GM23338 (cell line): ENCODE data around the gene WSCD2. TPM values are rescaled to one million over a fixed set of nuclear protein-coding genes. Genes with fewer than 3 reads are reported as not detected.

Source experiments
- ATAC-seq: fragments of 200-7000 bp; cut with Tn5 transposase; 3 replicates; pipeline ENCODE4 v1.9.1; 2020
- DNase-seq: peaks from one replicate; pipeline ENCODE4 v3.0.0-alpha.2; 2015; ENCODE audit warnings: low spot score
- H2AFZ ChIP-seq: fragments of 200-600 bp; sonication (generic); 2 replicates; pipeline ENCODE4 v1.8.0; 2016; ENCODE audit warnings: antibody characterized with exemption, mild to moderate bottlenecking, moderate library complexity
- H3F3A ChIP-seq: fragments of 200-600 bp; sonication (generic); replicated peaks from 2 replicates; pipeline ENCODE4 v1.8.0; 2017; ENCODE audit warnings: antibody characterized with exemption, mixed run types, low read depth
- H3K27ac ChIP-seq: fragments of 200-600 bp; sonication (generic); 2 replicates; pipeline ENCODE4 v1.6.1; 2016; ENCODE audit warnings: low read depth
- H3K27me3 ChIP-seq: fragments of 200-600 bp; sonication (generic); 2 replicates; pipeline ENCODE4 v1.8.0; 2016; ENCODE audit warnings: mild to moderate bottlenecking, mixed run types, moderate library complexity; ENCODE audit not compliant: insufficient read depth
- H3K36me3 ChIP-seq: fragments of 200-600 bp; sonication (generic); 2 replicates; pipeline ENCODE4 v1.8.0; 2016; ENCODE audit warnings: mild to moderate bottlenecking; ENCODE audit not compliant: insufficient read depth
- H3K4me1 ChIP-seq: fragments of 200-600 bp; sonication (generic); 2 replicates; pipeline ENCODE4 v1.8.0; 2016; ENCODE audit warnings: mild to moderate bottlenecking, moderate library complexity; ENCODE audit not compliant: insufficient read depth
- H3K4me2 ChIP-seq: fragments of 200-600 bp; sonication (generic); 2 replicates; pipeline ENCODE4 v1.7.1; 2017; ENCODE audit warnings: mixed run types
- H3K4me3 ChIP-seq: fragments of 200-600 bp; sonication (generic); 2 replicates; pipeline ENCODE4 v1.6.1; 2016; ENCODE audit warnings: mixed run types
- H3K79me2 ChIP-seq: fragments of 200-600 bp; sonication (generic); replicated peaks from 2 replicates; pipeline ENCODE4 v1.8.0; 2017; ENCODE audit warnings: mild to moderate bottlenecking; ENCODE audit not compliant: insufficient read depth
- H3K9me2 ChIP-seq: fragments of 200-600 bp; sonication (generic); 2 replicates; pipeline ENCODE4 v1.8.0; 2017; ENCODE audit not compliant: insufficient read depth
- H4K20me1 ChIP-seq: fragments of 200-600 bp; sonication (generic); replicated peaks from 2 replicates; pipeline ENCODE4 v1.8.0; 2017; ENCODE audit warnings: mild to moderate bottlenecking; ENCODE audit not compliant: insufficient read depth
- H3K27ac Mint-ChIP-seq: 2 replicates; pipeline ENCODE4 v1.8.0; 2020; ENCODE audit warnings: inconsistent platforms, mild to moderate bottlenecking, moderate library complexity, mixed read lengths
- H3K27me3 Mint-ChIP-seq: 3 replicates; pipeline ENCODE4 v1.8.0; 2022; ENCODE audit warnings: low read depth, mild to moderate bottlenecking, moderate library complexity, mixed read lengths, inconsistent platforms; ENCODE audit not compliant: insufficient read depth, poor library complexity
- H3K36me3 Mint-ChIP-seq: 3 replicates; pipeline ENCODE4 v1.8.0; 2021; ENCODE audit warnings: low read depth, mild to moderate bottlenecking, inconsistent platforms, moderate library complexity, mixed read lengths
- H3K4me1 Mint-ChIP-seq: 3 replicates; pipeline ENCODE4 v1.8.0; 2020; ENCODE audit warnings: mild to moderate bottlenecking, inconsistent platforms, mixed read lengths
- H3K4me3 Mint-ChIP-seq: 3 replicates; pipeline ENCODE4 v1.8.0; 2021; ENCODE audit warnings: moderate library complexity, mild to moderate bottlenecking, inconsistent platforms, mixed read lengths
- H3K9me3 Mint-ChIP-seq: 3 replicates; pipeline ENCODE4 v1.8.0; 2020; ENCODE audit warnings: moderate library complexity, mild to moderate bottlenecking, inconsistent platforms, mixed read lengths
- CREB1 ChIP-seq: fragments of 250-450 bp; sonication (Bioruptor Pico); IDR thresholded peaks from 2 replicates; pipeline ENCODE4 v1.5.0; 2020; ENCODE audit warnings: low read depth, mild to moderate bottlenecking, moderate library complexity
- EZH2phosphoT487 ChIP-seq: fragments of 200-600 bp; sonication (generic); IDR thresholded peaks from one replicate; pipeline ENCODE4 v1.8.1; 2018; ENCODE audit warnings: antibody characterized with exemption; ENCODE audit not compliant: unreplicated experiment
- NANOG ChIP-seq: IDR thresholded peaks from 2 replicates; pipeline ENCODE4 v1.6.1; 2016; ENCODE audit warnings: antibody characterized with exemption, borderline replicate concordance
- POLR2AphosphoS5 ChIP-seq: IDR thresholded peaks from 2 replicates; pipeline ENCODE4 v1.6.1; 2016; ENCODE audit warnings: antibody characterized with exemption, low read depth
- polyA plus RNA-seq: library from polyadenylated mRNA; unstranded; fragments of >200 nt; fragmentation: Nextera tagmentation; extraction: Ambion mirVana; gene quantifications from 2 replicates; pipeline ENCODE4 v1.2.1, GENCODE V29; 2016
- total RNA-seq: library from RNA; depleted of rRNA; stranded (reverse); fragments of >200 nt; shearing (Covaris generic); gene quantifications from 2 replicates; pipeline ENCODE4 v1.2.3, GENCODE V29; 2014
- TF ChIP-seq, protein P1 (sequence below): fragments of 250-450 bp; sonication (Bioruptor Pico); IDR thresholded peaks from 2 replicates; pipeline ENCODE4 v1.5.0; 2020; ENCODE audit warnings: mild to moderate bottlenecking, moderate library complexity

The WSCD2 gene
- total and polyA plus RNA-seq, 2 experiments from 2014 or later, result 0.66 to 3.1 TPM

DNA sequence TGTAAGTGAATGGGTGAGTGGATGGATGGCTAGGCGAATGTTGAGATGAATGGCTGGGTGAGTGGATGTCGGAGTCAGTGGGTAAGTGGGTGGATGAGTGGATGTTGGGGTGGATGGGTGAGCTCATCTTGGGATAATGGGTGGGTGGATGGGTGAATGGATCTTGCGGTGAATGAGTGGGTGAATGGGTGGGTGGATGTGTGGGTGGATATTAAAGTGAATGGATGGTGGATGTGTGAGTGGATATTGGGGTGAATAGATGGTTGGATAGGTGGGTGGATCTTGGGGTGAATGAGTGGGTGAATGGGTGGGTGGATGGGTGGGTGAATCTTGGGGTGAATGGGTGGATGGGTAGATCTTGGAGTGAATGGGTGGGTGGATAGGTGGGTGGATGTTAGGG, 158.1 kb downstream of the WSCD2 start (continued):
- TF ChIP-seq, protein P1, sequence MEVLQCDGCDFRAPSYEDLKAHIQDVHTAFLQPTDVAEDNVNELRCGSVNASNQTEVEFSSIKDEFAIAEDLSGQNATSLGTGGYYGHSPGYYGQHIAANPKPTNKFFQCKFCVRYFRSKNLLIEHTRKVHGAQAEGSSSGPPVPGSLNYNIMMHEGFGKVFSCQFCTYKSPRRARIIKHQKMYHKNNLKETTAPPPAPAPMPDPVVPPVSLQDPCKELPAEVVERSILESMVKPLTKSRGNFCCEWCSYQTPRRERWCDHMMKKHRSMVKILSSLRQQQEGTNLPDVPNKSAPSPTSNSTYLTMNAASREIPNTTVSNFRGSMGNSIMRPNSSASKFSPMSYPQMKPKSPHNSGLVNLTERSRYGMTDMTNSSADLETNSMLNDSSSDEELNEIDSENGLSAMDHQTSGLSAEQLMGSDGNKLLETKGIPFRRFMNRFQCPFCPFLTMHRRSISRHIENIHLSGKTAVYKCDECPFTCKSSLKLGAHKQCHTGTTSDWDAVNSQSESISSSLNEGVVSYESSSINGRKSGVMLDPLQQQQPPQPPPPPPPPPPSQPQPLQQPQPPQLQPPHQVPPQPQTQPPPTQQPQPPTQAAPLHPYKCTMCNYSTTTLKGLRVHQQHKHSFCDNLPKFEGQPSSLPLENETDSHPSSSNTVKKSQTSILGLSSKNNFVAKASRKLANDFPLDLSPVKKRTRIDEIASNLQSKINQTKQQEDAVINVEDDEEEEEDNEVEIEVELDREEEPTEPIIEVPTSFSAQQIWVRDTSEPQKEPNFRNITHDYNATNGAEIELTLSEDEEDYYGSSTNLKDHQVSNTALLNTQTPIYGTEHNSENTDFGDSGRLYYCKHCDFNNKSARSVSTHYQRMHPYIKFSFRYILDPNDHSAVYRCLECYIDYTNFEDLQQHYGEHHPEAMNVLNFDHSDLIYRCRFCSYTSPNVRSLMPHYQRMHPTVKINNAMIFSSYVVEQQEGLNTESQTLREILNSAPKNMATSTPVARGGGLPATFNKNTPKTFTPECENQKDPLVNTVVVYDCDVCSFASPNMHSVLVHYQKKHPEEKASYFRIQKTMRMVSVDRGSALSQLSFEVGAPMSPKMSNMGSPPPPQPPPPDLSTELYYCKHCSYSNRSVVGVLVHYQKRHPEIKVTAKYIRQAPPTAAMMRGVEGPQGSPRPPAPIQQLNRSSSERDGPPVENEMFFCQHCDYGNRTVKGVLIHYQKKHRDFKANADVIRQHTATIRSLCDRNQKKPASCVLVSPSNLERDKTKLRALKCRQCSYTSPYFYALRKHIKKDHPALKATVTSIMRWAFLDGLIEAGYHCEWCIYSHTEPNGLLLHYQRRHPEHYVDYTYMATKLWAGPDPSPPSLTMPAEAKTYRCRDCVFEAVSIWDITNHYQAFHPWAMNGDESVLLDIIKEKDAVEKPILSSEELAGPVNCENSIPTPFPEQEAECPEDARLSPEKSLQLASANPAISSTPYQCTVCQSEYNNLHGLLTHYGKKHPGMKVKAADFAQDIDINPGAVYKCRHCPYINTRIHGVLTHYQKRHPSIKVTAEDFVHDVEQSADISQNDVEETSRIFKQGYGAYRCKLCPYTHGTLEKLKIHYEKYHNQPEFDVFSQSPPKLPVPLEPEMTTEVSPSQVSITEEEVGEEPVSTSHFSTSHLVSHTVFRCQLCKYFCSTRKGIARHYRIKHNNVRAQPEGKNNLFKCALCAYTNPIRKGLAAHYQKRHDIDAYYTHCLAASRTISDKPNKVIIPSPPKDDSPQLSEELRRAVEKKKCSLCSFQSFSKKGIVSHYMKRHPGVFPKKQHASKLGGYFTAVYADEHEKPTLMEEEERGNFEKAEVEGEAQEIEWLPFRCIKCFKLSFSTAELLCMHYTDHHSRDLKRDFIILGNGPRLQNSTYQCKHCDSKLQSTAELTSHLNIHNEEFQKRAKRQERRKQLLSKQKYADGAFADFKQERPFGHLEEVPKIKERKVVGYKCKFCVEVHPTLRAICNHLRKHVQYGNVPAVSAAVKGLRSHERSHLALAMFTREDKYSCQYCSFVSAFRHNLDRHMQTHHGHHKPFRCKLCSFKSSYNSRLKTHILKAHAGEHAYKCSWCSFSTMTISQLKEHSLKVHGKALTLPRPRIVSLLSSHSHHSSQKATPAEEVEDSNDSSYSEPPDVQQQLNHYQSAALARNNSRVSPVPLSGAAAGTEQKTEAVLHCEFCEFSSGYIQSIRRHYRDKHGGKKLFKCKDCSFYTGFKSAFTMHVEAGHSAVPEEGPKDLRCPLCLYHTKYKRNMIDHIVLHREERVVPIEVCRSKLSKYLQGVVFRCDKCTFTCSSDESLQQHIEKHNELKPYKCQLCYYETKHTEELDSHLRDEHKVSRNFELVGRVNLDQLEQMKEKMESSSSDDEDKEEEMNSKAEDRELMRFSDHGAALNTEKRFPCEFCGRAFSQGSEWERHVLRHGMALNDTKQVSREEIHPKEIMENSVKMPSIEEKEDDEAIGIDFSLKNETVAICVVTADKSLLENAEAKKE, result no peak

DNA sequence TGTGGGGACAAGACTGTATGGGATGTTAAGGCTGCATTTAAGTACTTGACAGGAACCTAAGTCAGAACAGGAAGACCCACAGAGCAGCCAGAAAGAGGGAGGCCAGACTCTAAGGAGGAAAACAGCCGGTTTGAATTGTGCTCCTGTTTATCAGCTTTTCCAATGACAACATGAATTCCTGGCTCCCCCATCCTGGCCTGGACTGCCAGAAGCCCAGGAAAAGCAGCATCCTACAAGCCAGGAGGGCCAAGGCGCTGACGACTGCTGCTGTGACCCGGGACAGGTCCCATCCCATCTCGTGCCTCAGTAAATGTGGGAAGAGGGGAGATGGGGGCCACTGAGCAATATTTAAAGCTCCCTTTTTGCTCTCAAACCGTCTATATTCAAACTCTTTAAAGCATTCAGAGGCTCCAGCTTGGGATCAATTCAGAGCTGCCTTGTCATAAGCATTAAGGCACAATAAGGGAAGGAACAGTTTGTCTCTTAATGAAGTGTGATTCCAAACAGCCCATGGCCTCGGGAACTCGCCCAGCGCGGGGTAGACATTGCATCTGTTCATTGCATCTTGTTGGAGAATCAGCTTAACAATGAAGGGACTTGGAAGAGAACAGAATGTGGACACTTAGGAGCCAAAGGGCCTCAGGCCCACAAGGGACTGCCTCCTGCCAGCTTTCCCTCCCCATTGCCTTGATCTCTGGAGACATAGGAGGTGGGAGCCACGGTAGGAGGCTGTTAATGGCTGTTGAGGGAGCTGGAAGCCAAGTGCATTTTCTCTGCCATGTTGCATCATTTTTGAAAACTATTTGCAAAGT, 160.5 kb downstream of the WSCD2 start:
- DNase-seq, result no peak
- H3K27ac ChIP-seq, result no peak overlapping the region

More for the DNA sequence above, 160.5 kb downstream of the WSCD2 start:
- H3K79me2 ChIP-seq, result no peaks in the 10 kb centered on the region
- no peaks in the 10 kb centered on the region for H3K27me3 ChIP-seq
- H3K9me3 Mint-ChIP-seq, result peaks cover 5% of the 10 kb centered on the region; the same call in 2 of the 3 replicates
- no peak for ATAC-seq
- H3K4me1 ChIP-seq, result peaks cover 10% of the 10 kb centered on the region
- H3K36me3 Mint-ChIP-seq, result peaks cover 5% of the 10 kb centered on the region; the same call in 2 of the 3 replicates
- H3K27me3 Mint-ChIP-seq, result peaks cover 6% of the 10 kb centered on the region
- H3K36me3 ChIP-seq, result no peaks in the 10 kb centered on the region
- no peak for TF ChIP-seq EZH2phosphoT487
- TF ChIP-seq NANOG, result no peak
- TF ChIP-seq CREB1, result no peak
- TF ChIP-seq POLR2AphosphoS5, result no peak
- TF ChIP-seq, protein P1, result no peak
- H3K9me2 ChIP-seq, result peaks cover 3% of the 10 kb centered on the region; the same call in 1 of the 2 replicates
- peaks cover 15% of the 10 kb centered on the region for H3K4me1 Mint-ChIP-seq
- H4K20me1 ChIP-seq, result no peaks in the 10 kb centered on the region
- H3K27ac Mint-ChIP-seq, result no peak overlapping the region
- no peak overlapping the region for H3K4me2 ChIP-seq
- H2AFZ ChIP-seq, result no peak overlapping the region; the same call in 1 of the 2 replicates
- no peaks in the 10 kb centered on the region for H3F3A ChIP-seq
- H3K4me3 ChIP-seq, result no peak overlapping the region
- no peak overlapping the region for H3K4me3 Mint-ChIP-seq
